Endothelial cell of umbilical vein (primary cell): Measurements from ENCODE around the gene SLC22A4.

Source experiments
- CTCF ChIP-seq, 2 donors: IDR thresholded peaks; 1 replicate in 1 of 2; 2 replicates in 1 of 2; pipeline ENCODE4 v1.5.1; 2011; ENCODE audit warnings: low read length in 2 of 2, mild to moderate bottlenecking in 2 of 2, moderate library complexity in 2 of 2, control low read depth in 1 of 2, inconsistent platforms in 1 of 2, low read depth in 1 of 2; ENCODE audit not compliant: insufficient read depth in 1 of 2; ENCODE audit errors: extremely low read depth in 1 of 2
- EZH2 ChIP-seq: IDR thresholded peaks from 2 replicates; pipeline ENCODE4 v1.6.1; 2012; ENCODE audit warnings: borderline replicate concordance, low read depth, mild to moderate bottlenecking, moderate library complexity, low read length, inconsistent platforms; ENCODE audit not compliant: severe bottlenecking
- FOS ChIP-seq: IDR thresholded peaks from 2 replicates; pipeline ENCODE4 v1.6.1; 2011; ENCODE audit warnings: mild to moderate bottlenecking, low read length, moderate library complexity, borderline replicate concordance; ENCODE audit not compliant: insufficient read depth
- GATA2 ChIP-seq: IDR thresholded peaks from 2 replicates; pipeline ENCODE4 v1.7.0; 2011; ENCODE audit warnings: low read depth, mild to moderate bottlenecking, moderate library complexity, mixed read lengths, low read length; ENCODE audit not compliant: insufficient read length, insufficient read depth
- JUN ChIP-seq: IDR thresholded peaks from 2 replicates; pipeline ENCODE4 v1.6.1; 2011; ENCODE audit warnings: borderline replicate concordance, low read depth; ENCODE audit not compliant: insufficient read length, insufficient read depth
- MAX ChIP-seq: IDR thresholded peaks from 2 replicates; pipeline ENCODE4 v1.6.1; 2011; ENCODE audit not compliant: insufficient read depth, insufficient read length
- MYC ChIP-seq: IDR thresholded peaks from one replicate; pipeline ENCODE4 v1.6.1; 2011; ENCODE audit warnings: mild to moderate bottlenecking, low read depth, low read length
- POLR2A ChIP-seq: IDR thresholded peaks from 2 replicates; pipeline ENCODE4 v1.6.1; 2012; ENCODE audit warnings: low read depth, mild to moderate bottlenecking, control low read depth, low read length
- POLR2AphosphoS5 ChIP-seq: IDR thresholded peaks from 2 replicates; pipeline ENCODE4 v1.6.1; 2012; ENCODE audit warnings: low read depth, mild to moderate bottlenecking, control low read depth, low read length, moderate library complexity; ENCODE audit not compliant: insufficient read depth

- no peak for TF ChIP-seq CTCF (IDR thresholded peaks at IDR 0.05; ENCODE audit: extremely low read depth in 1 of 2, insufficient read depth in 1 of 2, low read depth in 1 of 2, low read length in 2 of 2)
- TF ChIP-seq POLR2A = no peak
- no peak for TF ChIP-seq EZH2
- no peak for TF ChIP-seq MAX
- TF ChIP-seq POLR2AphosphoS5 = no peak
- TF ChIP-seq MYC = no peak
- TF ChIP-seq GATA2 = no peak
- TF ChIP-seq FOS = no peak
- TF ChIP-seq JUN = no peak
Observed at GRCh38 chr5:132323202-132323601, 29.0 kb downstream of the SLC22A4 start.
